Gastroesophageal sphincter (tissue), 4 donors: ENCODE measurements around the gene MLXIP. TPM values are rescaled to one million over a fixed set of nuclear protein-coding genes. Genes with fewer than 3 reads are reported as not detected.

Source experiments
- ATAC-seq: fragments of 150-250 bp; one replicate; pipeline ENCODE4 v1.9.1; 2016; ENCODE audit warnings: mild to moderate bottlenecking, moderate library complexity
- H3K27ac ChIP-seq, 4 donors: fragments of 200-600 bp; sonication (generic) in 3 of 4; 1 replicate in 3 of 4; 2 replicates in 1 of 4; pipeline ENCODE4 v1.5.1; 2016 to 2019
- H3K27me3 ChIP-seq: fragments of 200-600 bp; sonication (generic); one replicate; pipeline ENCODE4 v1.5.1; 2019
- H3K36me3 ChIP-seq, 2 donors: fragments of 200-600 bp; sonication (generic); one replicate each; pipeline ENCODE4 v1.5.1; 2019; ENCODE audit warnings: control low read depth in 1 of 2
- H3K4me1 ChIP-seq, 3 donors: fragments of 200-600 bp; sonication (generic); 1 replicate in 2 of 3; 2 replicates in 1 of 3; pipeline ENCODE4 v1.5.1; 2016 to 2019; ENCODE audit warnings: control low read depth in 2 of 3
- H3K4me3 ChIP-seq, 2 donors: fragments of 200-600 bp; sonication (generic); one replicate each; pipeline ENCODE4 v1.5.1; 2019; ENCODE audit warnings: mild to moderate bottlenecking in 1 of 2, moderate library complexity in 1 of 2
- H3K9me3 ChIP-seq, 3 donors: fragments of 200-600 bp; sonication (generic); one replicate each; pipeline ENCODE4 v1.5.1; 2017 to 2019; ENCODE audit warnings: control low read depth in 2 of 3
- CTCF ChIP-seq, 4 experiments: fragments of 200-600 bp in 2 of 4; fragments of 450-650 bp in 2 of 4; sonication (generic) in 1 of 4; IDR thresholded peaks; one replicate each; pipeline ENCODE4 v1.5.1; 2017 to 2019; ENCODE audit warnings: antibody characterized with exemption in 4 of 4, mild to moderate bottlenecking in 2 of 4, moderate library complexity in 2 of 4
- EP300 ChIP-seq: sonication (generic); formaldehyde crosslinking; IDR thresholded peaks from one replicate; pipeline ENCODE4 v1.6.1; 2017; ENCODE audit warnings: antibody characterized with exemption, mild to moderate bottlenecking
- POLR2A ChIP-seq, 2 donors: fragments of 450-650 bp; IDR thresholded peaks; one replicate each; pipeline ENCODE4 v1.6.1; 2017; ENCODE audit warnings: antibody characterized with exemption in 2 of 2, mild to moderate bottlenecking in 2 of 2, moderate library complexity in 1 of 2
- POLR2AphosphoS5 ChIP-seq: sonication (generic); formaldehyde crosslinking; IDR thresholded peaks from one replicate; pipeline ENCODE4 v1.6.1; 2017; ENCODE audit warnings: antibody characterized with exemption
- WGBS, 2 donors: methylation state at CpG; one replicate each; pipeline ENCODE4 v1.1.5; 2018; ENCODE audit warnings: low coverage in 1 of 2; 5-methylcytosine and 5-hydroxymethylcytosine counted together
- total RNA-seq, 4 donors: library from RNA; depleted of rRNA; stranded (reverse); fragments of >200 nt; gene quantifications; one replicate each; pipeline ENCODE4 v1.1.0, GENCODE V29; 2016

MLXIP gene
- total RNA-seq, 4 donors from 2014 or later: 28.8 to 87.4 (median 54.9) TPM

GRCh38 chr12:122058549-122059149, 19.9 kb upstream of the MLXIP start:
- Histone ChIP-seq H3K27me3 (no peaks in the 10 kb centered on the region), H3K4me3 (no peak overlapping the region), H3K4me1 (peaks cover 7 to 53% (median 24%) of the 10 kb centered on the region in 3 donors), H3K9me3 (no peaks in the 10 kb centered on the region), H3K36me3 (peaks cover 0 to 54% of the 10 kb centered on the region in 2 donors), H3K27ac (no peak overlapping the region)
- 96 to 100% methylated on average over 4 to 5 of the region's 11 CpGs for WGBS, 2 donors
- no peak for ATAC-seq
- TF ChIP-seq EP300 (no peak), POLR2AphosphoS5 (no peak), CTCF (IDR thresholded peaks at IDR 0.05) (no peak), POLR2A (IDR thresholded peaks at IDR 0.05) (no peak)

GRCh38 chr12:122059203-122059960, 19.2 kb upstream of the MLXIP start:
- no peaks in the 10 kb centered on the region for H3K9me3 ChIP-seq

GRCh38 chr12:122060081-122060501, 18.5 kb upstream of the MLXIP start:
- H3K4me1 ChIP-seq: peaks cover 7 to 53% (median 34%) of the 10 kb centered on the region in 3 donors
- H3K36me3 ChIP-seq: peaks cover 0 to 52% of the 10 kb centered on the region in 2 donors
- no peak for ATAC-seq
- TF ChIP-seq POLR2AphosphoS5 (peak; percentile 58), CTCF (IDR thresholded peaks at IDR 0.05) (no peak)
- 37 to 59% methylated on average over 6 to 7 of the region's 22 CpGs for WGBS, 2 donors
- no peak overlapping the region for H3K4me3 ChIP-seq
- H3K27me3 ChIP-seq: no peaks in the 10 kb centered on the region
- peak overlapping the region in 2 of 4 donors; percentile 39 to 54 for H3K27ac ChIP-seq
- no peaks in the 10 kb centered on the region for H3K9me3 ChIP-seq

More at GRCh38 chr12:122059203-122059960, 19.2 kb upstream of the MLXIP start:
- WGBS, 2 donors: 77 to 91% methylated on average over 7 to 13 of the region's 28 CpGs
- Histone ChIP-seq H3K4me3 (no peak overlapping the region), H3K36me3 (peaks cover 0 to 54% of the 10 kb centered on the region in 2 donors), H3K4me1 (peaks cover 7 to 53% (median 31%) of the 10 kb centered on the region in 3 donors), H3K27ac (peak overlapping the region in 2 of 4 donors; percentile 39 to 54), H3K27me3 (no peaks in the 10 kb centered on the region)
- no peak for TF ChIP-seq EP300
- TF ChIP-seq POLR2A (IDR thresholded peaks at IDR 0.05): no peak
- TF ChIP-seq POLR2AphosphoS5: no peak
- TF ChIP-seq CTCF (IDR thresholded peaks at IDR 0.05): no peak
- no peak for ATAC-seq

- H3K36me3 ChIP-seq: peaks cover 0 to 42% of the 10 kb centered on the region in 2 donors
- no peak overlapping the region for H3K4me3 ChIP-seq
- ATAC-seq: no peak
- H3K9me3 ChIP-seq: no peaks in the 10 kb centered on the region
- TF ChIP-seq EP300: no peak
- no peak for TF ChIP-seq CTCF (IDR thresholded peaks at IDR 0.05)
- TF ChIP-seq POLR2AphosphoS5: no peak
- TF ChIP-seq POLR2A (IDR thresholded peaks at IDR 0.05): no peak
- 91% methylated on average over 10 of the region's 23 CpGs; no CpG with 5 or more reads in 1 of the 2 donors for WGBS, 2 donors
- H3K27me3 ChIP-seq: no peaks in the 10 kb centered on the region
- peaks cover 7 to 64% (median 36%) of the 10 kb centered on the region in 3 donors for H3K4me1 ChIP-seq
- H3K27ac ChIP-seq: peak overlapping the region in 2 of 4 donors; percentile 5 to 7
Measured at GRCh38 chr12:122061253-122061652, 17.3 kb upstream of the MLXIP start.
